A673 (cell line): ENCODE data around the gene TSC2. TPM values are rescaled to one million over a fixed set of nuclear protein-coding genes. Genes with fewer than 3 reads are reported as not detected.

Experiments used
- BruUV-seq: library from RNA; stranded (reverse); fragments of 400-500 nt; replicated peaks from 2 replicates; lab custom pipeline; 2021; lab: Mats Ljungman, UMichigan
- CTCF ChIA-PET: fragments of 300-600 bp; sonication (Branson Sonifier 250); formaldehyde crosslinking; loops from one replicate; lab custom pipeline; 2022; ENCODE audit warnings: antibody characterized with exemption; lab: Charles Lee
- POLR2A ChIA-PET: fragments of 300-600 bp; sonication (Branson Sonifier 250); formaldehyde crosslinking; loops from one replicate; lab custom pipeline; 2022; ENCODE audit warnings: antibody characterized with exemption; ENCODE audit not compliant: low non-redundant PET; lab: Charles Lee
- DNase-seq: peaks from one replicate; pipeline ENCODE4 v3.0.0-alpha.2; 2015; ENCODE audit warnings: low spot score
- H3K27ac ChIP-seq: fragments of 200-600 bp; sonication (generic); 2 replicates; pipeline ENCODE4 v1.5.1; 2016; ENCODE audit warnings: mixed run types, low read depth, mild to moderate bottlenecking, mixed read lengths, antibody characterized with exemption, low read length; ENCODE audit not compliant: poor library complexity, severe bottlenecking
- H3K27me3 ChIP-seq: fragments of 200-600 bp; sonication (generic); replicated peaks from 2 replicates; pipeline ENCODE4 v1.6.1; 2017; ENCODE audit warnings: mixed run types, low read depth, mild to moderate bottlenecking, mixed read lengths, antibody characterized with exemption, low read length; ENCODE audit not compliant: insufficient read depth, poor library complexity
- H3K36me3 ChIP-seq: fragments of 200-600 bp; sonication (generic); 2 replicates; pipeline ENCODE4 v1.6.1; 2016; ENCODE audit warnings: mixed run types, mild to moderate bottlenecking, mixed read lengths, antibody characterized with exemption, low read length; ENCODE audit not compliant: insufficient read depth, poor library complexity, severe bottlenecking
- H3K4me1 ChIP-seq: fragments of 200-600 bp; sonication (generic); 2 replicates; pipeline ENCODE4 v1.6.1; 2017; ENCODE audit warnings: mixed run types, mild to moderate bottlenecking, mixed read lengths, antibody characterized with exemption, low read length; ENCODE audit not compliant: insufficient read depth, poor library complexity, severe bottlenecking
- H3K4me3 ChIP-seq: fragments of 200-600 bp; sonication (generic); 2 replicates; pipeline ENCODE4 v1.5.1; 2016; ENCODE audit warnings: low read depth, mixed run types, mild to moderate bottlenecking, mixed read lengths, low read length; ENCODE audit not compliant: poor library complexity, severe bottlenecking
- H3K9me3 ChIP-seq: fragments of 200-600 bp; sonication (generic); 2 replicates; pipeline ENCODE4 v1.6.1; 2016; ENCODE audit warnings: mixed run types, low read depth, mild to moderate bottlenecking, mixed read lengths, antibody characterized with exemption, low read length; ENCODE audit not compliant: poor library complexity, severe bottlenecking
- CTCF ChIP-seq: fragments of 300-800, 200-600 bp; sonication (generic); conservative IDR thresholded peaks from 2 replicates; pipeline ENCODE4 v1.5.1; 2017; ENCODE audit warnings: low read depth, mild to moderate bottlenecking, antibody characterized with exemption, low read length, moderate library complexity, mixed read lengths
- EZH2 ChIP-seq: fragments of 200-600 bp; sonication (generic); IDR thresholded peaks from 2 replicates; pipeline ENCODE4 v1.6.1; 2017; ENCODE audit warnings: borderline replicate concordance, low read depth, mild to moderate bottlenecking, mixed read lengths, antibody characterized with exemption, low read length; ENCODE audit not compliant: poor library complexity, severe bottlenecking
- intact Hi-C: fragments of 100-400 bp; cut with micrococcal nuclease; formaldehyde crosslinking; loops from one replicate; pipeline ENCODE4 v1.10.0; 2022; ENCODE audit not compliant: unreplicated experiment
- total RNA-seq: library from RNA; stranded (reverse); gene quantifications from 2 replicates; pipeline ENCODE4 v1.2.3, GENCODE V29; 2021

Gene TSC2
- total RNA-seq, 1 experiment from 2014 or later = 125 TPM

DNA sequence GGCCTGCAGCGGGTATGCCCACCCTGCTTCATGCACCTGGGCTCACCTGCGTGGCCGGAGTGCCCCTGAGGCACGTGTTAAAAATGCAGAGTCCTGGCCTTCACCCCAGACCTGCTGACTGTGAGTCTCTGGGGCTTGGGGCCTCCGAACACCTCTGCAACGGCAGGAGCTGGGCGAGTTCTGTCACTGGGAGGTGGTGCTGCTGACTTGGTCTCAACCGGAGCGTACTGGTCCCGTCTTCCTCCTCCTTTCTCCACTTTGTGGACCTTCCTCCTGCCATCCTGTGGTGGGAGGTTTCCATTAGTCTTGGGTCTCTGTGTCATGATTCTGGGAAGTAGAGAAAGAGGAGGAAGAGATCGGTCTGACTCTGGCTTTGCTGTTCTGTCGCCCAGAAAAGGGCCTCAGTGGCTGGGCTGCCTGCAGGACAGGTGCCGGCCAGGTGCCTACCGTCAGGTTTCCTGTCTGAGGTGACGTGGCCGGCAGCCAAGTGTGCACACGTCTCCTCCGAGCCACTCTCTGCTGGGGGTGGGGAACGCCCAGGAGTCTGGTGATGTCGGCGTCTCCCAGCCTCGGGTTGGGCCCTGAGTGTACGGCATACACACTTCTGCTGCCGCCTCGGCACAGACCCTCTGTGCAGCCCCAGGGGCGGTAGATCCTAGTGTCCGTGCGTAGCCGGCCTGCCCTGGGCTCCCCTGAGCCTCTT, 6.9 kb downstream of the TSC2 start:
- no peaks in the 10 kb centered on the region for H3K27me3 ChIP-seq
- intact Hi-C loops = no loop called here
- BruUV-seq = no TSS peak
- H3K9me3 ChIP-seq = no peaks in the 10 kb centered on the region
- no peak for DNase-seq
- H3K4me3 ChIP-seq = no peak overlapping the region
- CTCF ChIA-PET = no interaction called here
- no peaks in the 10 kb centered on the region for H3K4me1 ChIP-seq
- POLR2A ChIA-PET = no interaction called here
- peaks cover 12% of the 10 kb centered on the region for H3K36me3 ChIP-seq
- TF ChIP-seq EZH2 (no peak), CTCF (no peak)
- no peak overlapping the region for H3K27ac ChIP-seq

DNA sequence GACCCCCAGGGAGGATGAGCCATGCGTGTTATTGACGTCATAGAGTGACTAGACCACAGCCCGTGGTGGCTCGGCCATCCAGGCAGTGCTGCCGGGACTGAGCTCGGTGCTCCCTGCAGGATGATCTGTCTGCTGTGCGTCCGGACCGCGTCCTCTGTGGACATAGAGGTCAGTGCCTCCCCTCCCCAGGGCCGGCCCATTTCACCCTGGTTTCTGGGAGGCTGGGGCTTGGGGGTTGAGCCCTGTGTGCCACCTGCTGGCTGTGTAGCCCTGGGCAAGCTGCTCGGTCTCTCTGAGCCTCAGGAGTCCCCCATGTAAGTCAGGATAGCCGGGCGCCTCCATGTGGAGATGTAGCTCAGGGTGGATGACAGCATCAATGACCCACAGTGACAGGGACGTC, 8.3 kb downstream of the TSC2 start:
- no TSS peak for BruUV-seq
- Histone ChIP-seq H3K4me3 (no peak overlapping the region), H3K27me3 (no peaks in the 10 kb centered on the region), H3K36me3 (peaks cover 8% of the 10 kb centered on the region), H3K4me1 (no peaks in the 10 kb centered on the region), H3K9me3 (no peaks in the 10 kb centered on the region), H3K27ac (no peak overlapping the region)
- ChIA-PET POLR2A (no interaction called here), CTCF (interaction anchor here (1.2 to 1.3 kb wide), 2 partner anchors 33 kb away, joined by 3 to 5 read pairs; no protein-coding TSS in a partner anchor)
- intact Hi-C loops = no loop called here
- TF ChIP-seq CTCF (no peak), EZH2 (no peak)
- no peak for DNase-seq

DNA sequence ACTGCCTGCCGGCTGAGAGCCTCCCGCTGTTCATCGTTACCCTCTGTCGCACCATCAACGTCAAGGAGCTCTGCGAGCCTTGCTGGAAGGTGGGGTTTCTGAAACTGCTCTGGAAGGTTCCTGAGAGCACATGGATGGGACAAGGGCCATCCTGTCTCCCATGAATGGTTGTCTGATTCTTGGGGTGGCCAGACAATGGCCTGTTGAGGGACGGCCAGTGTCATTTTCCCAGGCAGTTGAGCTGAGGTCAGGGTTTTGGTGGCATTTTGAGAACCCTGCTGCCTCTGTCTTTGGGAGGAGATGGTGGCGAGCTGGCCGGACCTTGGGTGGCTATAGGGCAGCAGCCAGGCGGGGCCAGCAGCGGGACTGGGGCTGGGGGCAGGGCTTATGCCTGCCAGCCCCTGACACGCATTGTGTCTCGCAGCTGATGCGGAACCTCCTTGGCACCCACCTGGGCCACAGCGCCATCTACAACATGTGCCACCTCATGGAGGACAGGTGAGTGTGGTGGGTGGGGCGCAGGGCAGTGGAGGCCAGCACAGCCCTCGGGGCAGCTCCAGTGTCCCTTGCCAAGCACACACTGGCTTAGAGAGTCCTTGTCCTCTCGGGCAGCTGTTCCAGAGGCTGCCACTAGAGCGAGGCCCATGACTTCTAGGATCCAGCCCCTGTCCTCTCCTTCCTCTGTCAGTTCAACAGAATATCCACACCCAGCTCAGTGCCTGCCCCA, 9.1 kb downstream of the TSC2 start:
- POLR2A ChIA-PET = no interaction called here
- H3K4me1 ChIP-seq = no peaks in the 10 kb centered on the region
- no peak for DNase-seq
- no TSS peak for BruUV-seq
- peaks cover 5% of the 10 kb centered on the region for H3K36me3 ChIP-seq
- no peak overlapping the region for H3K27ac ChIP-seq
- H3K4me3 ChIP-seq = no peak overlapping the region
- CTCF ChIA-PET = interaction anchor here (0.6 to 1.3 kb wide), 3 partner anchors 34 to 94 kb away, joined by 3 to 6 read pairs (median 5); no protein-coding TSS in a partner anchor
- TF ChIP-seq EZH2 (no peak), CTCF (no peak)
- H3K27me3 ChIP-seq = no peaks in the 10 kb centered on the region
- intact Hi-C loops = no loop called here
- H3K9me3 ChIP-seq = no peaks in the 10 kb centered on the region
